Colonic mucosa (tissue), 4 donors: ENCODE data around the gene SMPD3. TPM values are rescaled to one million over a fixed set of nuclear protein-coding genes. Genes with fewer than 3 reads are reported as not detected.

Source experiments
- DNase-seq: peaks from one replicate; pipeline ENCODE4 v3.0.0-alpha.2; 2020
- H3K27ac ChIP-seq: fragments of 200-600 bp; one replicate; pipeline ENCODE4 v1.8.0; 2021
- H3K27me3 ChIP-seq: fragments of 200-600 bp; one replicate; pipeline ENCODE4 v1.8.0; 2021
- H3K36me3 ChIP-seq: fragments of 200-600 bp; one replicate; pipeline ENCODE4 v1.8.0; 2021
- H3K4me1 ChIP-seq: fragments of 200-600 bp; one replicate; pipeline ENCODE4 v1.8.0; 2021; ENCODE audit warnings: mild to moderate bottlenecking
- H3K4me3 ChIP-seq: fragments of 200-600 bp; one replicate; pipeline ENCODE4 v1.8.0; 2021
- H3K9ac ChIP-seq, 2 donors: one replicate each; pipeline ENCODE4 v1.7.0; 2013; ENCODE audit warnings: control low read depth in 2 of 2, low read depth in 2 of 2, low read length in 2 of 2
- H3K9me3 ChIP-seq: fragments of 200-600 bp; one replicate; pipeline ENCODE4 v1.8.0; 2021
- CTCF ChIP-seq: fragments of 200-600 bp; IDR thresholded peaks from one replicate; pipeline ENCODE4 v1.8.0; 2022; ENCODE audit warnings: antibody characterized with exemption, mild to moderate bottlenecking
- intact Hi-C: fragments of 100-400 bp; cut with DNase I; formaldehyde crosslinking; loops from one replicate; pipeline ENCODE4 v1.14.1; 2022
- total RNA-seq, 2 donors: library from RNA; stranded (reverse); fragmentation: NEBNext Ultra II Directional in 1 of 2; extraction: Animal tissue kit (Norgen Biotek cat#: 25700) in 1 of 2; gene quantifications; one replicate each; pipeline ENCODE4 v1.2.1, GENCODE V29; 2021
- donor health status: healthy.
- donor health status: DM: no; HTN: no; CAD: no.
- donor health status: DM: no; HTN: no; CAD: no.

Gene SMPD3
- total RNA-seq, 2 donors from 2014 or later: 71.1 to 76.5 TPM

- no peak for DNase-seq
- H3K36me3 ChIP-seq: no peaks in the 10 kb centered on the region
- H3K4me1 ChIP-seq: peaks cover 13% of the 10 kb centered on the region
- TF ChIP-seq CTCF: no peak
- intact Hi-C loops: no loop called here
- no peak overlapping the region for H3K4me3 ChIP-seq
- H3K9me3 ChIP-seq: no peaks in the 10 kb centered on the region
- H3K27me3 ChIP-seq: no peaks in the 10 kb centered on the region
- H3K27ac ChIP-seq: no peak overlapping the region
- H3K9ac ChIP-seq: no peak overlapping the region
Measured at GRCh38 chr16:68420366-68420942, 27.9 kb downstream of the SMPD3 start.

GRCh38 chr16:68417711-68418301 lies 30.5 kb downstream of the SMPD3 start:
- Histone ChIP-seq H3K4me3 (no peak overlapping the region), H3K27me3 (no peaks in the 10 kb centered on the region), H3K9me3 (no peaks in the 10 kb centered on the region), H3K27ac (peak overlapping the region; percentile 91), H3K4me1 (peaks cover 17% of the 10 kb centered on the region), H3K9ac (peak overlapping the region in 1 of 2 donors; percentile 65), H3K36me3 (no peaks in the 10 kb centered on the region)
- TF ChIP-seq CTCF: no peak
- intact Hi-C loops: no loop called here
- DNase-seq: peak; percentile 87

GRCh38 chr16:68416057-68417046 lies 32.0 kb downstream of the SMPD3 start:
- no peak overlapping the region for H3K4me3 ChIP-seq
- peak overlapping the region; percentile 91 for H3K27ac ChIP-seq
- peak; percentile 84 for DNase-seq
- no peaks in the 10 kb centered on the region for H3K9me3 ChIP-seq
- intact Hi-C loops: no loop called here
- no peaks in the 10 kb centered on the region for H3K36me3 ChIP-seq
- no peak for TF ChIP-seq CTCF
- peaks cover 17% of the 10 kb centered on the region for H3K4me1 ChIP-seq
- peak overlapping the region; percentile 54 to 65 for H3K9ac ChIP-seq
- no peaks in the 10 kb centered on the region for H3K27me3 ChIP-seq

GRCh38 chr16:68414581-68414980 lies 33.7 kb downstream of the SMPD3 start:
- H3K36me3 ChIP-seq: no peaks in the 10 kb centered on the region
- no peak for TF ChIP-seq CTCF
- no peak overlapping the region for H3K4me3 ChIP-seq
- H3K9ac ChIP-seq: no peak overlapping the region
- DNase-seq: no peak
- intact Hi-C loops: no loop called here
- no peak overlapping the region for H3K27ac ChIP-seq
- peaks cover 17% of the 10 kb centered on the region for H3K4me1 ChIP-seq
- H3K9me3 ChIP-seq: no peaks in the 10 kb centered on the region
- no peaks in the 10 kb centered on the region for H3K27me3 ChIP-seq

GRCh38 chr16:68412061-68412460 lies 36.2 kb downstream of the SMPD3 start:
- H3K27ac ChIP-seq: no peak overlapping the region
- peaks cover 10% of the 10 kb centered on the region for H3K4me1 ChIP-seq
- no peaks in the 10 kb centered on the region for H3K36me3 ChIP-seq
- intact Hi-C loops: no loop called here
- no peaks in the 10 kb centered on the region for H3K9me3 ChIP-seq
- TF ChIP-seq CTCF: no peak
- H3K9ac ChIP-seq: no peak overlapping the region
- H3K4me3 ChIP-seq: no peak overlapping the region
- H3K27me3 ChIP-seq: no peaks in the 10 kb centered on the region
- no peak for DNase-seq
